H1 (cell line): Measurements from ENCODE around the gene POU6F2. TPM values are rescaled to one million over a fixed set of nuclear protein-coding genes. Genes with fewer than 3 reads are reported as not detected.

Experiments
- CTCF ChIA-PET: fragments of 300-600 bp; sonication (Branson Sonifier 250); formaldehyde crosslinking; loops from one replicate; lab custom pipeline; 2021; ENCODE audit not compliant: partially characterized antibody; lab: Charles Lee
- POLR2A ChIA-PET: fragments of 300-600 bp; sonication (Branson Sonifier 250); formaldehyde crosslinking; loops from one replicate; lab custom pipeline; 2021; ENCODE audit warnings: inconsistent platforms; ENCODE audit not compliant: partially characterized antibody; lab: Charles Lee
- DNase-seq, 2 experiments: peaks; one replicate each; pipeline versions ENCODE4 v3.0.0 to v3.0.0-alpha.2; 2010 to 2022; ENCODE audit warnings: low spot score in 2 of 2, low read depth in 1 of 2, mixed read lengths in 1 of 2
- FAIRE-seq: peaks from 2 replicates; lab custom pipeline; 2011; peaks lifted over from hg19 to GRCh38; lab: Jason Lieb, UNC
- H2AFZ ChIP-seq: 2 replicates; pipeline ENCODE4 v1.8.1; 2012; ENCODE audit warnings: low read length, inconsistent platforms
- H2AK5ac ChIP-seq: 2 replicates; pipeline ENCODE4 v1.6.1; 2013; ENCODE audit warnings: low read depth, low read length
- H2BK120ac ChIP-seq: replicated peaks from 2 replicates; pipeline ENCODE3; 2013; ENCODE audit warnings: low read depth, low read length, inconsistent platforms
- H2BK12ac ChIP-seq: 2 replicates; pipeline ENCODE4 v1.6.1; 2013; ENCODE audit warnings: low read depth, low read length
- H2BK15ac ChIP-seq: 2 replicates; pipeline ENCODE4 v1.6.1; 2013; ENCODE audit warnings: low read length
- H2BK20ac ChIP-seq: 2 replicates; pipeline ENCODE4 v1.6.1; 2013; ENCODE audit warnings: low read length
- H2BK5ac ChIP-seq: 2 replicates; pipeline ENCODE4 v1.6.1; 2013; ENCODE audit warnings: low read depth, low read length
- H3K14ac ChIP-seq: 2 replicates; pipeline ENCODE4 v1.6.1; 2013; ENCODE audit warnings: inconsistent platforms; ENCODE audit not compliant: insufficient read length
- H3K18ac ChIP-seq: 2 replicates; pipeline ENCODE4 v1.6.1; 2013; ENCODE audit warnings: low read length; ENCODE audit errors: extremely low read depth
- H3K23ac ChIP-seq: 2 replicates; pipeline ENCODE4 v1.6.1; 2013; ENCODE audit warnings: inconsistent platforms; ENCODE audit not compliant: insufficient read length
- H3K23me2 ChIP-seq: 2 replicates; pipeline ENCODE4 v1.6.1; 2013; ENCODE audit warnings: low read depth, low read length
- H3K27ac ChIP-seq: 2 replicates; pipeline ENCODE4 v1.6.1; 2011; ENCODE audit warnings: low read depth, low read length, inconsistent platforms
- H3K27me3 ChIP-seq, 4 experiments: replicated peaks in 1 of 4; 1 replicate in 1 of 4; 2 replicates in 3 of 4; pipeline versions ENCODE4 v1.6.1 to v1.8.1; 2011 to 2013; ENCODE audit warnings: low read length in 3 of 4, mild to moderate bottlenecking in 3 of 4, inconsistent platforms in 2 of 4, mixed read lengths in 2 of 4, moderate library complexity in 1 of 4; ENCODE audit not compliant: control insufficient read depth in 3 of 4, insufficient read depth in 3 of 4; ENCODE audit errors: extremely low read depth in 1 of 4
- H3K36me3 ChIP-seq, 4 experiments: 2 replicates each; pipeline versions ENCODE4 v1.6.1 to v1.8.1; 2011 to 2013; ENCODE audit warnings: mild to moderate bottlenecking in 4 of 4, low read length in 3 of 4, moderate library complexity in 2 of 4, control low read depth in 1 of 4, inconsistent platforms in 1 of 4; ENCODE audit not compliant: insufficient read depth in 4 of 4, control insufficient read depth in 2 of 4
- H3K4ac ChIP-seq: replicated peaks from 2 replicates; pipeline ENCODE3; 2013; ENCODE audit warnings: low read length, low read depth, mixed read lengths, inconsistent platforms; ENCODE audit not compliant: insufficient read length
- H3K4me1 ChIP-seq, 4 experiments: replicated peaks in 1 of 4; 1 replicate in 1 of 4; 2 replicates in 3 of 4; pipeline versions ENCODE4 v1.6.1 to v1.8.1; 2011 to 2013; ENCODE audit warnings: low read length in 3 of 4, inconsistent platforms in 2 of 4, mixed read lengths in 1 of 4; ENCODE audit not compliant: insufficient read depth in 4 of 4, control insufficient read depth in 3 of 4
- H3K4me2 ChIP-seq, 2 experiments: 2 replicates each; pipeline versions ENCODE4 v1.6.1 to v1.8.1; 2011 to 2013; ENCODE audit warnings: low read depth in 2 of 2, low read length in 2 of 2, control low read depth in 1 of 2, inconsistent platforms in 1 of 2, mild to moderate bottlenecking in 1 of 2; ENCODE audit not compliant: insufficient read depth in 1 of 2
- H3K4me3 ChIP-seq, 4 experiments: fragments of 200-600, 300-600 bp in 1 of 4; sonication (generic), shearing (Covaris generic), sonication (Bioruptor Twin) in 1 of 4; 2 replicates each; pipeline versions ENCODE4 v1.5.1 to v1.8.1; 2011 to 2016; ENCODE audit warnings: low read length in 4 of 4, low read depth in 3 of 4, control low read depth in 2 of 4, inconsistent platforms in 2 of 4, mild to moderate bottlenecking in 2 of 4, mixed read lengths in 1 of 4, moderate library complexity in 1 of 4; ENCODE audit not compliant: insufficient read depth in 2 of 4; ENCODE audit errors: extremely low read depth in 1 of 4
- H3K56ac ChIP-seq: replicated peaks from 2 replicates; pipeline ENCODE3; 2013; ENCODE audit warnings: low read depth, mild to moderate bottlenecking, mixed read lengths, low read length, inconsistent platforms; ENCODE audit not compliant: insufficient read length
- H3K79me1 ChIP-seq: 2 replicates; pipeline ENCODE4 v1.6.1; 2013; ENCODE audit warnings: low read depth, low read length, control low read depth
- H3K79me2 ChIP-seq, 2 experiments: 2 replicates each; pipeline versions ENCODE4 v1.6.1 to v1.8.1; 2012 to 2013; ENCODE audit warnings: low read length in 2 of 2, mild to moderate bottlenecking in 2 of 2, inconsistent platforms in 1 of 2; ENCODE audit not compliant: insufficient read depth in 2 of 2, control insufficient read depth in 1 of 2
- H3K9ac ChIP-seq, 4 experiments: replicated peaks in 1 of 4; 1 replicate in 1 of 4; 2 replicates in 3 of 4; pipeline versions ENCODE4 v1.6.1 to v1.8.1; 2011 to 2013; ENCODE audit warnings: low read depth in 3 of 4, low read length in 3 of 4, control low read depth in 2 of 4, mild to moderate bottlenecking in 2 of 4, moderate library complexity in 2 of 4, inconsistent platforms in 1 of 4; ENCODE audit errors: extremely low read depth in 1 of 4
- H3K9me3 ChIP-seq, 2 experiments: 2 replicates each; pipeline versions ENCODE4 v1.6.1 to v1.8.1; 2012 to 2013; ENCODE audit warnings: mild to moderate bottlenecking in 2 of 2, moderate library complexity in 2 of 2, control low read depth in 1 of 2, inconsistent platforms in 1 of 2, low read depth in 1 of 2, low read length in 1 of 2, mixed read lengths in 1 of 2; ENCODE audit not compliant: insufficient read depth in 2 of 2
- H4K20me1 ChIP-seq, 2 experiments: replicated peaks in 1 of 2; 2 replicates each; pipeline versions ENCODE3 to v1.8.1; 2011 to 2013; ENCODE audit warnings: inconsistent platforms in 2 of 2, low read length in 2 of 2, mild to moderate bottlenecking in 1 of 2; ENCODE audit not compliant: insufficient read depth in 2 of 2, control insufficient read depth in 1 of 2
- H4K5ac ChIP-seq: 2 replicates; pipeline ENCODE4 v1.6.1; 2013; ENCODE audit warnings: low read length, low read depth, mixed read lengths, inconsistent platforms; ENCODE audit not compliant: insufficient read length
- H4K8ac ChIP-seq: 2 replicates; pipeline ENCODE4 v1.8.0; 2013; ENCODE audit warnings: mild to moderate bottlenecking, moderate library complexity, low read length, inconsistent platforms; ENCODE audit not compliant: insufficient read depth; ENCODE audit errors: extremely low read depth
- H4K91ac ChIP-seq: replicated peaks from 2 replicates; pipeline ENCODE3; 2013; ENCODE audit warnings: low read length, mixed read lengths, inconsistent platforms; ENCODE audit not compliant: insufficient read length
- BCL11A ChIP-seq, 2 experiments: IDR thresholded peaks; one replicate each; pipeline ENCODE4 v1.6.1; 2011; ENCODE audit warnings: low read depth in 2 of 2, low read length in 2 of 2, mild to moderate bottlenecking in 2 of 2
- CEBPB ChIP-seq: IDR thresholded peaks from 2 replicates; pipeline ENCODE4 v1.6.1; 2012; ENCODE audit warnings: low read depth, low read length
- JUN ChIP-seq: IDR thresholded peaks from 2 replicates; pipeline ENCODE4 v1.6.1; 2011; ENCODE audit warnings: low read depth, mild to moderate bottlenecking, improper control_type of control experiment, low read length
- POLR2A ChIP-seq, 2 experiments: IDR thresholded peaks; 1 replicate in 1 of 2; 2 replicates in 1 of 2; pipeline ENCODE4 v1.6.1; 2011; ENCODE audit warnings: low read depth in 2 of 2, low read length in 2 of 2, mild to moderate bottlenecking in 2 of 2; ENCODE audit errors: control extremely low read depth in 1 of 2
- SAP30 ChIP-seq: fragments of 300-600 bp; sonication (generic); IDR thresholded peaks from 2 replicates; pipeline ENCODE4 v1.7.1; 2012; ENCODE audit warnings: low read length, moderate library complexity, mild to moderate bottlenecking, inconsistent platforms; ENCODE audit not compliant: insufficient read depth, insufficient replicate concordance
- polyA plus RNA-seq, 7 experiments: library from polyadenylated mRNA; depleted of rRNA in 3 of 7; stranded (reverse) in 5 of 7; unstranded in 2 of 7; fragments of >200 nt in 5 of 7; fragments of 200-250 nt in 2 of 7; gene quantifications; 1 replicate in 5 of 7; 2 replicates in 1 of 7; 4 replicates in 1 of 7; pipeline versions ENCODE4 v1.2.1 to v1.2.3, GENCODE V29; 2011 to 2013; ENCODE audit warnings: missing spikeins in 2 of 7, mixed read lengths in 2 of 7
- total RNA-seq: library from RNA; stranded (reverse); fragmentation: NEBNext Ultra II Directional; extraction: Animal tissue kit (Norgen Biotek cat#: 25700); gene quantifications from 2 replicates; pipeline ENCODE4 v1.2.1, GENCODE V29; 2021

Gene POU6F2
- total and polyA plus RNA-seq, 2 of the 8 experiments (the other 6 are each of a cell fraction or from before 2014, with no cell fraction given) = 1.1 to 2.0 TPM

- H3K23ac ChIP-seq = no peak overlapping the region
- FAIRE-seq (no peak), DNase-seq (no peak)
- H2BK5ac ChIP-seq = no peak overlapping the region
- no peaks in the 10 kb centered on the region for H3K9me3 ChIP-seq
- H3K27ac ChIP-seq = no peak overlapping the region
- no peaks in the 10 kb centered on the region for H4K20me1 ChIP-seq
- no peaks in the 10 kb centered on the region for H3K79me2 ChIP-seq
- H3K23me2 ChIP-seq = no peaks in the 10 kb centered on the region
- no peak overlapping the region for H4K5ac ChIP-seq
- H2AFZ ChIP-seq = no peak overlapping the region
- H3K79me1 ChIP-seq = no peaks in the 10 kb centered on the region
- no peak overlapping the region for H4K8ac ChIP-seq
- H3K56ac ChIP-seq = no peak overlapping the region
- POLR2A ChIA-PET = no interaction called here
- H3K27me3 ChIP-seq = no peaks in the 10 kb centered on the region
- no peak overlapping the region for H3K14ac ChIP-seq
- no peak overlapping the region for H2AK5ac ChIP-seq
- CTCF ChIA-PET = interaction anchor here (0.7 kb wide), 1 partner anchor 307 kb away, joined by 3 read pairs; no protein-coding TSS in a partner anchor
- no peak overlapping the region for H2BK12ac ChIP-seq
- no peak overlapping the region for H2BK15ac ChIP-seq
- H4K91ac ChIP-seq = no peak overlapping the region
- no peak overlapping the region for H3K9ac ChIP-seq
- H3K18ac ChIP-seq = no peak overlapping the region
- no peak overlapping the region for H3K4me2 ChIP-seq
- no peak for TF ChIP-seq BCL11A (IDR thresholded peaks at IDR 0.05; ENCODE audit: low read depth in 2 of 2, low read length in 2 of 2)
- no peak for TF ChIP-seq SAP30
- TF ChIP-seq CEBPB = no peak
- TF ChIP-seq JUN = no peak
- no peak for TF ChIP-seq POLR2A (IDR thresholded peaks at IDR 0.05; ENCODE audit: control extremely low read depth in 1 of 2, low read depth in 2 of 2, low read length in 2 of 2)
- TF ChIP-seq, all 59 proteins: peak for 0
- Histone ChIP-seq H2BK20ac (no peak overlapping the region), H3K4me3 (no peak overlapping the region), H2BK120ac (no peak overlapping the region), H3K4me1 (no peaks in the 10 kb centered on the region), H3K36me3 (no peaks in the 10 kb centered on the region), H3K4ac (no peak overlapping the region)
These were observed 318.1 kb downstream of the POU6F2 start for GRCh38 chr7:39295796-39296195.
